Caco-2 (cell line): ENCODE results near the gene DCAF7. TPM values are rescaled to one million over a fixed set of nuclear protein-coding genes. Genes with fewer than 3 reads are reported as not detected.

Experiments
- BruUV-seq: library from RNA; stranded (reverse); fragments of 400-500 nt; replicated peaks from 2 replicates; lab custom pipeline; 2021; lab: Mats Ljungman, UMichigan
- CTCF ChIA-PET: fragments of 300-600 bp; sonication (Branson Sonifier 250); formaldehyde crosslinking; loops from one replicate; lab custom pipeline; 2022; ENCODE audit warnings: antibody characterized with exemption; lab: Charles Lee
- POLR2A ChIA-PET: fragments of 300-600 bp; sonication (Branson Sonifier 250); formaldehyde crosslinking; loops from one replicate; lab custom pipeline; 2022; ENCODE audit warnings: antibody characterized with exemption; lab: Charles Lee
- DNase-seq, 2 experiments: peaks; one replicate each; pipeline versions ENCODE4 v3.0.0 to v3.0.0-alpha.2; 2020 to 2022
- H3K27me3 ChIP-seq: replicated peaks from 2 replicates; pipeline ENCODE4 v1.6.0; 2011; ENCODE audit warnings: low read length; ENCODE audit not compliant: control insufficient read depth, insufficient read depth
- H3K36me3 ChIP-seq: 2 replicates; pipeline ENCODE4 v1.5.1; 2011; ENCODE audit warnings: low read length; ENCODE audit not compliant: control insufficient read depth, insufficient read depth
- H3K4me1 ChIP-seq: fragments of 250-450 bp; sonication (Bioruptor Pico); 2 replicates; pipeline ENCODE4 v1.5.1; 2020; ENCODE audit warnings: mild to moderate bottlenecking
- H3K4me3 ChIP-seq: 2 replicates; pipeline ENCODE4 v1.5.1; 2011; ENCODE audit warnings: low read depth, mild to moderate bottlenecking, control low read depth, low read length
- H3K9me3 ChIP-seq: fragments of 250-450 bp; sonication (Bioruptor Pico); 2 replicates; pipeline ENCODE4 v1.5.1; 2020; ENCODE audit warnings: mild to moderate bottlenecking, moderate library complexity
- H3K27ac Mint-ChIP-seq: one replicate; pipeline ENCODE4 v1.8.0; 2022; ENCODE audit warnings: mixed read lengths; ENCODE audit not compliant: unreplicated experiment
- H3K27me3 Mint-ChIP-seq: one replicate; pipeline ENCODE4 v1.8.0; 2022; ENCODE audit warnings: mixed read lengths; ENCODE audit not compliant: insufficient read depth, unreplicated experiment
- H3K36me3 Mint-ChIP-seq: one replicate; pipeline ENCODE4 v1.8.0; 2022; ENCODE audit warnings: mild to moderate bottlenecking, mixed read lengths; ENCODE audit not compliant: insufficient read depth, unreplicated experiment
- H3K4me1 Mint-ChIP-seq: one replicate; pipeline ENCODE4 v1.8.0; 2022; ENCODE audit warnings: low read depth, mixed read lengths; ENCODE audit not compliant: unreplicated experiment
- H3K4me3 Mint-ChIP-seq: one replicate; pipeline ENCODE4 v1.8.0; 2022; ENCODE audit warnings: mild to moderate bottlenecking, moderate library complexity, mixed read lengths; ENCODE audit not compliant: unreplicated experiment
- H3K9me3 Mint-ChIP-seq: one replicate; pipeline ENCODE4 v1.8.0; 2022; ENCODE audit warnings: mixed read lengths; ENCODE audit not compliant: unreplicated experiment
- CTCF ChIP-seq, 2 experiments: fragments of 200-600 bp in 1 of 2; IDR thresholded peaks; 1 replicate in 1 of 2; 2 replicates in 1 of 2; pipeline versions ENCODE4 v1.5.1 to v1.8.0; 2011 to 2022; ENCODE audit warnings: antibody characterized with exemption in 1 of 2, control low read depth in 1 of 2, inconsistent platforms in 1 of 2, low read depth in 1 of 2, low read length in 1 of 2, mild to moderate bottlenecking in 1 of 2, moderate library complexity in 1 of 2; ENCODE audit not compliant: insufficient read depth in 1 of 2, severe bottlenecking in 1 of 2, unreplicated experiment in 1 of 2
- intact Hi-C: fragments of 100-400 bp; cut with micrococcal nuclease; formaldehyde crosslinking; loops from one replicate; pipeline ENCODE4 v1.10.0; 2022; ENCODE audit not compliant: unreplicated experiment
- total RNA-seq: library from RNA; stranded (reverse); gene quantifications from 2 replicates; pipeline ENCODE4 v1.2.3, GENCODE V29; 2022

DCAF7 gene
- total RNA-seq, 1 experiment from 2014 or later: 94.5 TPM

- Histone ChIP-seq H3K9me3 (no peaks in the 10 kb centered on the region), H3K27me3 (no peaks in the 10 kb centered on the region), H3K4me3 (no peak overlapping the region), H3K4me1 (no peaks in the 10 kb centered on the region), H3K36me3 (no peaks in the 10 kb centered on the region)
- intact Hi-C loops: loop anchor here (2.0 to 5.0 kb wide), 2 partner anchors 135 to 166 kb away; partner anchors contain the start of gene CYB561
- Mint-ChIP-seq H3K9me3 (no peaks in the 10 kb centered on the region), H3K4me3 (no peak overlapping the region), H3K27me3 (peaks cover 14% of the 10 kb centered on the region), H3K36me3 (peaks cover 5% of the 10 kb centered on the region), H3K27ac (no peak overlapping the region), H3K4me1 (no peaks in the 10 kb centered on the region)
- no peak for TF ChIP-seq CTCF (IDR thresholded peaks at IDR 0.05; ENCODE audit: insufficient read depth in 1 of 2, low read depth in 1 of 2, low read length in 1 of 2, severe bottlenecking in 1 of 2, unreplicated experiment in 1 of 2)
- ChIA-PET CTCF (interaction anchor here (2.6 kb wide), 1 partner anchor 8 kb away, joined by 22 read pairs; the partner anchor contains the start of gene MAP3K3), POLR2A (no interaction called here)
- no peak for DNase-seq
- no TSS peak for BruUV-seq
Measured at GRCh38 chr17:63613663-63614062, 63.4 kb downstream of the DCAF7 start.

DNA sequence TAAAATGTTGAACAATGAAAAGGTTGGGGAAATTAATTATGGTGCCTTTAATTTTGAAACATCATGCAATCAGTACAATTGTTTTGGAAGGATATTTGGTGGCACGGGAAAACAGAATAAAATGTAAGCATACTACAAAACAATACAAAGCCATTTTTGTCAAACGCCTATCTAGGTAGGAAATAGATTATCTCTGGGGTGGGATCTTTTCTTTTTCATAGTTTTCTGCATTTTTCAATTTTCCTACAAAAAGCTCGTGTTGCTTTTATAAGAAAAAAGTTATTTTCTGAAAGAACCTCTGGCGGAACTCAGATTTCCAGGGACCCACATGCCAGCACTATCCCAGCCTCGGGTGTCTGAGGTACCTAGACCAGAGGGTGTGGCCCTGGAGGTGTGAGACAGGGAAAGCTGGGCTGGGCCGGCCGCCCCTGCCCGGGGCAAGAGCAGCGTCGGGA is 71.0 kb downstream of the DCAF7 start:
- peak overlapping the region; percentile 57 for H3K4me3 ChIP-seq
- intact Hi-C loops: loop anchor here (5.0 to 10.0 kb wide), 2 partner anchors 76 to 224 kb away; partner anchors contain the start of gene SMARCD2
- Mint-ChIP-seq H3K36me3 (peaks cover 12% of the 10 kb centered on the region), H3K27me3 (peaks cover 11% of the 10 kb centered on the region), H3K27ac (peak overlapping the region; percentile 43), H3K4me3 (peak overlapping the region; percentile 94), H3K4me1 (peaks cover 10% of the 10 kb centered on the region), H3K9me3 (no peaks in the 10 kb centered on the region)
- no peak for DNase-seq
- H3K9me3 ChIP-seq: no peaks in the 10 kb centered on the region
- CTCF ChIA-PET: interaction anchor here (1.0 to 1.5 kb wide), 6 partner anchors 9 to 228 kb away, joined by 3 to 25 read pairs (median 6); no protein-coding TSS in a partner anchor
- H3K27me3 ChIP-seq: no peaks in the 10 kb centered on the region
- H3K36me3 ChIP-seq: no peaks in the 10 kb centered on the region
- no peak for TF ChIP-seq CTCF (IDR thresholded peaks at IDR 0.05; ENCODE audit: insufficient read depth in 1 of 2, low read depth in 1 of 2, low read length in 1 of 2, severe bottlenecking in 1 of 2, unreplicated experiment in 1 of 2)
- POLR2A ChIA-PET: interaction anchor here (0.6 to 1.4 kb wide), 6 partner anchors 9 to 525 kb away, joined by 3 to 11 read pairs (median 5); partner anchors contain the start of gene CYB561
- H3K4me1 ChIP-seq: no peaks in the 10 kb centered on the region; the same call in 1 of the 2 replicates
- TSS peak; percentile 96 for BruUV-seq

GRCh38 chr17:63621684-63622573 is 71.7 kb downstream of the DCAF7 start, which contains the start of gene MAP3K3:
TSS of gene MAP3K3 (plus strand) at chr17:63622417. CDS start at chr17:63622760, 343 bp downstream.
- H3K27ac Mint-ChIP-seq: peak within 1 kb of the TSS; percentile 78
- DNase-seq: peak; percentile 99 to 100
- peaks cover 12% of the 10 kb centered on the region for H3K36me3 Mint-ChIP-seq
- ChIA-PET POLR2A (interaction anchor here (0.5 to 1.4 kb wide), 19 partner anchors 8 to 1673 kb away, joined by 3 to 11 read pairs (median 4); partner anchors contain the start of genes CCDC47, CYB561, DCAF7 and TACO1), CTCF (interaction anchor here (0.6 to 1.5 kb wide), 11 partner anchors 10 to 695 kb away, joined by 3 to 25 read pairs (median 5); partner anchors contain the start of gene GH1)
- H3K4me3 Mint-ChIP-seq: peak within 1 kb of the TSS; percentile 94
- H3K4me1 Mint-ChIP-seq: peaks cover 16% of the 10 kb centered on the region
- TF ChIP-seq CTCF (IDR thresholded peaks at IDR 0.05; ENCODE audit: insufficient read depth in 1 of 2, low read depth in 1 of 2, low read length in 1 of 2, severe bottlenecking in 1 of 2, unreplicated experiment in 1 of 2): peak in 1 of 2 experiments; percentile 3
- no peaks in the 10 kb centered on the region; the same call in 1 of the 2 replicates for H3K4me1 ChIP-seq
- H3K4me3 ChIP-seq: peak within 1 kb of the TSS; percentile 95
- H3K27me3 ChIP-seq: no peaks in the 10 kb centered on the region
- H3K9me3 ChIP-seq: no peaks in the 10 kb centered on the region
- H3K27me3 Mint-ChIP-seq: peaks cover 11% of the 10 kb centered on the region
- intact Hi-C loops: loop anchor here (1.0 to 10.0 kb wide), 4 partner anchors 72 to 223 kb away; partner anchors contain the start of genes DCAF7, SMARCD2 and STRADA
- no TSS peak for BruUV-seq
- H3K36me3 ChIP-seq: no peaks in the 10 kb centered on the region
- H3K9me3 Mint-ChIP-seq: no peaks in the 10 kb centered on the region
